ENCODE data around the gene TMEM181.

GRCh38 chr6:158668707-158669103 lies 108.8 kb downstream of the TMEM181 start:
- TF ChIP-seq CTCF (IDR thresholded peaks at IDR 0.05) (no peak), POLR2A (IDR thresholded peaks at IDR 0.05) (no peak)

Measured in right lobe of liver (tissue), 4 donors.